ENCODE data around the gene CLDN14.
"Not testable (repeated sequence)": the region's sequence is repeated elsewhere in the genome, so short reads cannot be mapped to it uniquely, and the experiment has no call there.

Gene CLDN14

DNA sequence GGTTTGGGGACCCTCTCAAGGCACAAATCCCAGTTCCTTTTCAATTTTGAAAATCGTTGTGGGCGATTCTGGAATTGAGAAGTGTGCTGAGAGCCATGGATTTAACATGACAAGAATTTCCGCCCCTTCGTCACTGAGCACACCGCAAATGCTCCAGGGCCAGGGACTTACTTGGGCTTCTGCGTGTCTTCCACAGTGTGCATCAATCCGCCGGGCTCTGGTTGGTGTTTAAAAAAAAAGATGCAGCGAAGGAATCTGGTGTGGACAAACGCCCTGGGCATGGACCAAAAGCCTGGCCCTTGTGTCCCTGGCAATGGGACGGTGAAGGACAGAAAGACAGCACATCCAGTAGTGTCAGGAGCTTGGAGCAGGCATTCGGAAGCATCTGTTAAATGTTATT, 696 bp upstream of the CLDN14 start:
- no peak overlapping the region for H3K4me3 ChIP-seq (ENCODE audit: low read length)
- H3K4me1 ChIP-seq (ENCODE audit: control insufficient read depth, insufficient read depth, low read length), result peaks cover 9% of the 10 kb centered on the region
- H3K27me3 ChIP-seq (replicated peaks; ENCODE audit: control insufficient read depth, insufficient read depth, low read length), result no peaks in the 10 kb centered on the region
- no peaks in the 10 kb centered on the region for H3K36me3 ChIP-seq (ENCODE audit: control insufficient read depth, insufficient read depth, low read length, severe bottlenecking)
- no peak for DNase-seq (ENCODE audit: low read depth)
- no peaks in the 10 kb centered on the region for H3K9me3 ChIP-seq (ENCODE audit: control insufficient read depth, low read length)
- H3K9ac ChIP-seq (ENCODE audit: low read length), result no peak overlapping the region

DNA sequence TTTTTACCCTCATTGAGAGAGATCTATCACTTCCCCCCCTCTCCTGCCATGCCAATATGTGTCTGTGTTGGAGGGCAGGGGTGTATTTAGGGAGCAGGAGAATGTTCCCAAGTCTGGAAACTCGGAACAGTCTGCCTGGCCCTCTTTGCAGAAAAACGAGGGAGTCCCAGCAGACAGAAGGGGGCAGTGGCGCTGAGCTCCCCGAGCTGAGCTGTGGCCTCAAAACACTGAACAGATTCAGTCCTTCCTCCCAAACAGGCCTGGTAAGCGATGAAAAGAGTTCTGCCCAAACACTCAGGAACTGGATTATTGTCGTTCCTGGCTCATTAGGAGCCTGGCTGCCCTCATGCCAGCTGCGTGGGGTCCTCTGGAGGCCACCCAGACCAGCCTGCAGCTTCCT, 981 bp downstream of the CLDN14 start:
- Histone ChIP-seq H3K36me3 (ENCODE audit: control insufficient read depth, insufficient read depth, low read length, severe bottlenecking) (no peaks in the 10 kb centered on the region), H3K9ac (ENCODE audit: low read length) (no peak overlapping the region), H3K9me3 (ENCODE audit: control insufficient read depth, low read length) (no peaks in the 10 kb centered on the region), H3K4me3 (ENCODE audit: low read length) (no peak overlapping the region), H3K4me1 (ENCODE audit: control insufficient read depth, insufficient read depth, low read length) (peaks cover 9% of the 10 kb centered on the region), H3K27me3 (replicated peaks; ENCODE audit: control insufficient read depth, insufficient read depth, low read length) (no peaks in the 10 kb centered on the region)
- DNase-seq (ENCODE audit: low read depth), result no peak

DNA sequence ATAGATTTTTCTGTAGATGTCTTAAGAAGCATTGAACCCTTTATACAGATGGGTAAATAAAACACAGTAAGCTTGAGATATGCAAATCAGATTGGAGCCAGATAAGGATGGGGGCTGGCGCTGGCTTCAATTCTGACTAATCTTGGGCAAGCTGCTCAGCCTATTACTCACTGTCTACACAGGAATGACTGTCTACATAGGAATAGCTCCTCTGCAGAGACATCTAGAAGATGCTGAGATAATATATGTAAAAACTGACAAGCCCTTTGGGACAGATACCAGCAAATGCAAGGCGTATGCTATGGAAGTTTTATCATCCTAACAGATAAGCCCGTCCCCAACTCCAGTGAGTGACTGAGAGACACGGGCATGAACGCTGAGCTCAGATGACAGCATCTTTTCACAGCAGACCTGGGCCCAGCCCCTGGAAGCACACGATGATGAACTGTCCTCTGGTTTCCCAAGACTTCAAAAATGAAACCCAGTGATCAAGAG, 1.7 kb downstream of the CLDN14 start:
- Histone ChIP-seq H3K4me3 (ENCODE audit: low read length) (peak overlapping the region; percentile 13), H3K9ac (ENCODE audit: low read length) (no peak overlapping the region), H3K27me3 (replicated peaks; ENCODE audit: control insufficient read depth, insufficient read depth, low read length) (no peaks in the 10 kb centered on the region), H3K9me3 (ENCODE audit: control insufficient read depth, low read length) (no peaks in the 10 kb centered on the region), H3K4me1 (ENCODE audit: control insufficient read depth, insufficient read depth, low read length) (peaks cover 9% of the 10 kb centered on the region), H3K36me3 (ENCODE audit: control insufficient read depth, insufficient read depth, low read length, severe bottlenecking) (no peaks in the 10 kb centered on the region)
- DNase-seq (ENCODE audit: low read depth), result peak; percentile 73

DNA sequence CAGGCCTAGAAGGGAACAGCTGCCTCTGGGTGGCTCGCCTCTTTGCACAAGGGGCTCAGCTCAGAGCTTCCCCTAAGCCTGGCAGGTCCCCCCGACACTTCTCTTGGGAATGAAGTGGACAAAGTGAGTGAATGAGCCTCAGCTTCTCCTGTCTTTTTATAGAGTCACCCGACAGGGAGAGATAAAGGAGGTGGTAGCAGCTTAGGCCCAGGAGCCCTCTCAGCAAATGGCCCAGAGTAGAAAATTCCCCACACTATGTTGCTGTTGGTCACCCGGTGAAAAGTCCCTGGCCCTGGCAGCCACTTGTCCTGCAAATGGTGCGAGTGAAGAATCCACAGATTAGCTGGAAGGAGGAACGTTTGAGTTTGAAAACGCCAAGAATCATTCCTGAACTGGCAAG, 2.4 kb downstream of the CLDN14 start:
- DNase-seq (ENCODE audit: low read depth), result no peak
- no peak overlapping the region for H3K4me3 ChIP-seq (ENCODE audit: low read length)
- no peaks in the 10 kb centered on the region for H3K36me3 ChIP-seq (ENCODE audit: control insufficient read depth, insufficient read depth, low read length, severe bottlenecking)
- H3K9me3 ChIP-seq (ENCODE audit: control insufficient read depth, low read length), result no peaks in the 10 kb centered on the region
- H3K27me3 ChIP-seq (replicated peaks; ENCODE audit: control insufficient read depth, insufficient read depth, low read length), result no peaks in the 10 kb centered on the region
- H3K4me1 ChIP-seq (ENCODE audit: control insufficient read depth, insufficient read depth, low read length), result peaks cover 9% of the 10 kb centered on the region
- no peak overlapping the region for H3K9ac ChIP-seq (ENCODE audit: low read length)

DNA sequence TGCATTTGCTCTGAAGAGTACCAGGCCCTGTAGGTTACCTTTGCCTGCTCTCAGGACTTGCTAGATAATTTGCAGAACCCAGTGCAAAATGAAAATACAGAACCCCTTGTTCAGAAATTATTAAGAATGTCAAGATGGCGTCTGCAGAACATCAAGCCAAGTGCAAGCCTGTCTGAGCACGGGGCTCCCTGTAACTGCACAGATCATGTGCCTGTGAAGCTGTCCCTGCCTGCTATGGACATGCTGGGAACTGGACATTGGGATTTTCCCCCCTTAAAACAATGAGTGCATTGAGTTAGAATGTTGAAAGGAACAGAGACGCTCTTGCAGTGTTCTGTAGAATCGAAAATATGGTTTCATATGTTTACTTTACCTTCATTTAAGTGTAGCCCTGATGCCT, 2.9 kb downstream of the CLDN14 start:
- H3K4me3 ChIP-seq (ENCODE audit: low read length), result no peak overlapping the region
- H3K27me3 ChIP-seq (replicated peaks; ENCODE audit: control insufficient read depth, insufficient read depth, low read length), result no peaks in the 10 kb centered on the region
- peaks cover 9% of the 10 kb centered on the region for H3K4me1 ChIP-seq (ENCODE audit: control insufficient read depth, insufficient read depth, low read length)
- no peaks in the 10 kb centered on the region for H3K36me3 ChIP-seq (ENCODE audit: control insufficient read depth, insufficient read depth, low read length, severe bottlenecking)
- H3K9ac ChIP-seq (ENCODE audit: low read length), result no peak overlapping the region
- no peak for DNase-seq (ENCODE audit: low read depth)
- H3K9me3 ChIP-seq (ENCODE audit: control insufficient read depth, low read length), result no peaks in the 10 kb centered on the region

DNA sequence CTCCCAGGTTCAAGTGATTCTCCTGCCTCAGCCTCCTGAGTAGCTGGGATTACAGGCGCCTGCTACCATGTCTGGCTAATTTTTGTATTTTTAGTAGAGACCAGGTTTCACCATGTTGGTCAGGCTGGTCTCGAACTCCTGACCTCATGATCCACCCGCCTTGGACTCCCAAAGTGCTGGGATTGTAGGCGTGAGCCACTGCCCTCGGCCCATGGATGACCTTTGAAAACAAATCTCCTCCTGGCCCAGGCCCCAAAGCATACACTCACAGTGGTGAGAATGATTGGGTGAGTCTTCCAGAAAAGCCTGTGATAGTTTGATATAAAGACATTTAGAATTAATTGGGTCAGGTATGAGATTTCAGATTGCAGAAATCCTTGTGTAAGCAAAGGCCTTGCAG, 3.4 kb downstream of the CLDN14 start:
- DNase-seq (ENCODE audit: low read depth); H3K9ac ChIP-seq (ENCODE audit: low read length); H3K36me3 ChIP-seq (ENCODE audit: control insufficient read depth, insufficient read depth, low read length, severe bottlenecking); H3K4me3 ChIP-seq (ENCODE audit: low read length); H3K4me1 ChIP-seq (ENCODE audit: control insufficient read depth, insufficient read depth, low read length); H3K9me3 ChIP-seq (ENCODE audit: control insufficient read depth, low read length); H3K27me3 ChIP-seq (replicated peaks; ENCODE audit: control insufficient read depth, insufficient read depth, low read length): not testable (repeated sequence)

DNA sequence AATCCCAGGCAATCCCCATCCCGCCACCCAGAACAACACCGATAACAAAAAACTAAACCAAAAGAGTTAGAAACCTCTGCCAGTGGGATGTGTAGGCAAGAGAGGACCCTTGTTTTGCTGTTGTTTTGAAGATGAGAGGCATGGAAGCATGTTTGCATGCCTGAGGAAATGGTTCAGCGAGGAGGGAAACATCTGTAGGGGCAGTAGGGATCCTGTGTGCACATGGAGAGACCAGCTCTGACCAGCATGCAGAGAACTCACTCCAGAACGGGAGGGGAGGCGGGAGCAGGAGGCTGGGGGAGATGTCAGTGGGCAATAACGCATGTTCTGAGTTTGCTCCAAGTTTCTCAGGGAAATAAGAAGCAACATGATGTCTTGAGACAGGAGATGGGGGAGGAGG, 5.3 kb downstream of the CLDN14 start:
- no peak overlapping the region for H3K4me3 ChIP-seq (ENCODE audit: low read length)
- H3K9ac ChIP-seq (ENCODE audit: low read length), result no peak overlapping the region
- no peaks in the 10 kb centered on the region for H3K36me3 ChIP-seq (ENCODE audit: control insufficient read depth, insufficient read depth, low read length, severe bottlenecking)
- no peaks in the 10 kb centered on the region for H3K9me3 ChIP-seq (ENCODE audit: control insufficient read depth, low read length)
- DNase-seq (ENCODE audit: low read depth), result no peak
- peaks cover 9% of the 10 kb centered on the region for H3K4me1 ChIP-seq (ENCODE audit: control insufficient read depth, insufficient read depth, low read length)
- no peaks in the 10 kb centered on the region for H3K27me3 ChIP-seq (replicated peaks; ENCODE audit: control insufficient read depth, insufficient read depth, low read length)

DNA sequence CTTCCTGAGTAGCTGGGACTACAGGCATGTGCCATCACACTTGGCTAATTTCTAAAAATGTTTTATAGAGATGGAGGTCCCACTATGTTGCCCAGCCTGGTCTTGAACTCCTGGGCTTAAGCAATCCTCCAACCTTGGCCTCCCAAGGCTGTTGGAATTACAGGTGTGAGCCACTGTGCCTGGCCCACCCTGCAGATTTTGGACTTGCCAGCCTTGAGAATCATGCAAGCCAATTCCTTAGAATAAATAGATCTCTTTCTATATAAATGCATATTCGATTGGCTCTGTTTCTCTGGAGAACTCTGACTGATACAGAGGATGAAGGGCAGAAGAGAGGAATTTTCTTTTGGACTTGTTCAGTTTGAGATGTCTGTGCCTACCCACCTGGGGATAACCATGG, 6.7 kb downstream of the CLDN14 start:
- DNase-seq (ENCODE audit: low read depth), result no peak
- no peaks in the 10 kb centered on the region for H3K9me3 ChIP-seq (ENCODE audit: control insufficient read depth, low read length)
- H3K9ac ChIP-seq (ENCODE audit: low read length), result no peak overlapping the region
- no peaks in the 10 kb centered on the region for H3K4me1 ChIP-seq (ENCODE audit: control insufficient read depth, insufficient read depth, low read length)
- H3K36me3 ChIP-seq (ENCODE audit: control insufficient read depth, insufficient read depth, low read length, severe bottlenecking), result no peaks in the 10 kb centered on the region
- no peaks in the 10 kb centered on the region for H3K27me3 ChIP-seq (replicated peaks; ENCODE audit: control insufficient read depth, insufficient read depth, low read length)
- H3K4me3 ChIP-seq (ENCODE audit: low read length), result no peak overlapping the region

DNA sequence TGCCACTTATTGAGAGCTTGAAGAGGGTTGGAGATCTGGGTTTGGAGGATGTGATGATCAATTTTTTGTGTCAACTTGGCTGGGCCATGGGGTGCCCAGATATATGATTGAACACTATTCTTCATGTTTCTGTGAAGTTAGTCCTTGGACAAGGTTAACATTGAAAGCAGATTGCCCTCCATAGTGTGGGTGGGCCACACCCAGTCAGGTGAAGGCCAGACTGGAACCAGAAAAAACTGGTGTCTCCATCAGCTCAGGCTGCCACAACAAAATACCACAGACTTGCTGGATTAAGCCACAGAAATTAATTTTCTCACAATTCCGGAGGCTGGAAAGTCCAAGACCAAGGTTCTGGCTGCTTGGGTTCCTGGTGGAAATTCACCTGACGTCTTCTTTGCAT, 7.5 kb downstream of the CLDN14 start:
- H3K27me3 ChIP-seq (replicated peaks; ENCODE audit: control insufficient read depth, insufficient read depth, low read length), result no peaks in the 10 kb centered on the region
- no peaks in the 10 kb centered on the region for H3K36me3 ChIP-seq (ENCODE audit: control insufficient read depth, insufficient read depth, low read length, severe bottlenecking)
- H3K9ac ChIP-seq (ENCODE audit: low read length), result no peak overlapping the region
- no peak overlapping the region for H3K4me3 ChIP-seq (ENCODE audit: low read length)
- DNase-seq (ENCODE audit: low read depth), result no peak
- H3K4me1 ChIP-seq (ENCODE audit: control insufficient read depth, insufficient read depth, low read length), result no peaks in the 10 kb centered on the region
- no peaks in the 10 kb centered on the region for H3K9me3 ChIP-seq (ENCODE audit: control insufficient read depth, low read length)

DNA sequence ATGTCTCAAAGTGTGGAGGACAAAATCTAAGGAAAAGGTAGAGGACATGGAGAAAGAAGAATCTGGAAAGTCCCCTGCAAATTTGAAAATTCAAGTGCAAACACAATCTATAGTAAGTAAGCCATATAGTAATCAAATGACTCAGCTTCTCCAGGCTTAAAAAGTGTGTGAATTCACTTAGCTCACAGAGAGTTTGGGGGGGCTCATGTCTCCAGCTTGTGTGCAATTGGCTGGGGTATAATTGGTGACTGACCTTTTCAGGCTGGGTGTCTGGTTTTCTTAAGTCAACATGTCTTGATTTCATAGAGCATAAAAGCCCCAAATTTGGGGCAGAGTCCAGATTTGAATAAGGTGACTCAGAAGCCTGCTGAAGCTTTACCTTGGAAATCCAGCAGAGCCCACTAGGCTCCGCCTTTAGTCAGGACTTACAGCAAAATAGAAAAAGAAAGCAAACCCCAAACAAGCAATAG, 8.6 kb downstream of the CLDN14 start:
- Histone ChIP-seq H3K27me3 (replicated peaks; ENCODE audit: control insufficient read depth, insufficient read depth, low read length) (no peaks in the 10 kb centered on the region), H3K9me3 (ENCODE audit: control insufficient read depth, low read length) (no peaks in the 10 kb centered on the region), H3K4me1 (ENCODE audit: control insufficient read depth, insufficient read depth, low read length) (no peaks in the 10 kb centered on the region), H3K9ac (ENCODE audit: low read length) (no peak overlapping the region), H3K36me3 (ENCODE audit: control insufficient read depth, insufficient read depth, low read length, severe bottlenecking) (no peaks in the 10 kb centered on the region), H3K4me3 (ENCODE audit: low read length) (no peak overlapping the region)
- no peak for DNase-seq (ENCODE audit: low read depth)

DNA sequence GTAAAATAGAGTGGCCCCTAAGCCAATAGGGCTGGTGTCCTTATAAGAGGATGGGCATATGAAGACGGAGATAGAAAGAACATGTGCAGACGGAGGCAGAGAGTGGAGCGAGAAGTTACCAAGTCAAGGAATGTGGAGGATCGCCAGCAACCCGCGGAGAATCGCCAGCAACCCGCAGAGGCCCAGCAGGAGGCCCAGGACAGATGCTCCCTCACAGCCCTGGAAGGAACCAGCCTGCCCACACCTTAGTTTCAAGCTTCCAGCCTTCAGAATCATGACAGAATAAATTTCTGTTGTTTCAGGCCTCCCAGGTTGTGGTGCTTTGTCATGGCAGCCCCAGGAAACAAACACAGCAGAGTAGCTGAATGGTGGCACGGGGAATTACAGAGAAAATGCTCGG, 9.6 kb downstream of the CLDN14 start:
- Histone ChIP-seq H3K36me3 (ENCODE audit: control insufficient read depth, insufficient read depth, low read length, severe bottlenecking) (no peaks in the 10 kb centered on the region), H3K9ac (ENCODE audit: low read length) (no peak overlapping the region), H3K4me3 (ENCODE audit: low read length) (no peak overlapping the region), H3K4me1 (ENCODE audit: control insufficient read depth, insufficient read depth, low read length) (no peaks in the 10 kb centered on the region), H3K9me3 (ENCODE audit: control insufficient read depth, low read length) (no peaks in the 10 kb centered on the region), H3K27me3 (replicated peaks; ENCODE audit: control insufficient read depth, insufficient read depth, low read length) (no peaks in the 10 kb centered on the region)
- DNase-seq (ENCODE audit: low read depth), result no peak

DNA sequence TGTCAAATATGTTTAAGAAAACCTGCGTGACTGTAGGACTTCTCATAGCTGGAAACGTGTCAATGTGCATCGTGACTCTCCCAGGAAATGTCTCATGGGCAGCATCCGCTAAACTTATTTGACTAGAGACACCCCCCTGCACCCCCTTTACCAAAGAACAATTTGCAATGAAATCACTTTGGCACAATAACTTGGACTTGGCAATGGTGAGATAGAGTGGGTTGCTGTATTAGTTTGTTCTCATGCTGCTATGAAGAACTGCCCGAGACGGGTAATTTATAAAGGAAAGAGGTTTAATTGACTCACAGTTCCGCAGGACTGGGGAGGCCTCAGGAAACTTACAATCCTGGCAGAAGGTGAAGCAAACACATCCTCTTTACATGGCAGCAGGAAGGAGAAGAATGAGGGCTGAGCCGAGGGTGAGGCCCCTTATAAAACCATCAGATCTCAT, 13.8 kb downstream of the CLDN14 start:
- Histone ChIP-seq H3K9me3 (ENCODE audit: control insufficient read depth, low read length) (no peaks in the 10 kb centered on the region), H3K9ac (ENCODE audit: low read length) (no peak overlapping the region), H3K27me3 (replicated peaks; ENCODE audit: control insufficient read depth, insufficient read depth, low read length) (peaks cover 10% of the 10 kb centered on the region), H3K4me3 (ENCODE audit: low read length) (no peak overlapping the region), H3K36me3 (ENCODE audit: control insufficient read depth, insufficient read depth, low read length, severe bottlenecking) (no peaks in the 10 kb centered on the region), H3K4me1 (ENCODE audit: control insufficient read depth, insufficient read depth, low read length) (no peaks in the 10 kb centered on the region)
- no peak for DNase-seq (ENCODE audit: low read depth)

Measured in adipocyte (in vitro differentiated cells).